ENCODE results near the gene HOXB4. TPM values are rescaled to one million over a fixed set of nuclear protein-coding genes. Genes with fewer than 3 reads are reported as not detected.

HOXB4 gene
- total RNA-seq, 1 experiment from 2014 or later: 27.9 TPM

GRCh38 chr17:48613862-48614694 is 35.9 kb upstream of the HOXB4 start:
- H3K36me3 ChIP-seq (ENCODE audit: control insufficient read depth, insufficient read depth, low read length): no peaks in the 10 kb centered on the region; the same call in 1 of the 2 replicates
- no peaks in the 10 kb centered on the region for H3K27me3 ChIP-seq (ENCODE audit: control insufficient read depth, insufficient read depth, low read length)
- in situ Hi-C loops (cut with HindIII; ENCODE audit: low pct_unique_long_range_greater_than_20kb, low sequenced_read_pairs) (no loop called here), intact Hi-C loops (cut with micrococcal nuclease; ENCODE audit: unreplicated experiment) (loop anchor here (10.0 kb wide), 1 partner anchor 589 kb away; no protein-coding TSS in a partner anchor)
- no TSS peak for BruUV-seq (replicated peaks)
- ChIA-PET CTCF (interaction anchor here (0.6 to 0.9 kb wide), 4 partner anchors 23 to 476 kb away, joined by 5 to 8 read pairs (median 6); no protein-coding TSS in a partner anchor), POLR2A (interaction anchor here (0.6 to 2.4 kb wide), 6 partner anchors 8 to 34 kb away, joined by 3 to 13 read pairs (median 6); partner anchors contain the start of gene HOXB6)
- H3K4me3 ChIP-seq (ENCODE audit: low read depth in 2 of 2, low read length in 2 of 2): peak overlapping the region; percentile 68 to 71
- peak overlapping the region; percentile 99 for H3K27ac ChIP-seq (ENCODE audit: low read length)
- DNase-seq (ENCODE audit: low read depth, low spot score) (no peak), ATAC-seq (no peak)
- TF ChIP-seq SIN3A (IDR thresholded peaks at IDR 0.05; ENCODE audit: borderline replicate concordance, insufficient read depth, low read depth, low read length) (peak; percentile 70; the same call in 1 of the 2 replicates), REST (IDR thresholded peaks at IDR 0.05; ENCODE audit: insufficient read depth in 1 of 2, low read depth in 2 of 2, low read length in 1 of 2) (0 out of 4 replicates have a peak, but pooled peaks of 1 of the 2 experiments have one; percentile 56), CTCF (IDR thresholded peaks at IDR 0.05) (no peak), POLR2AphosphoS5 (IDR thresholded peaks at IDR 0.05; ENCODE audit: low read depth, low read length) (peak; percentile 71), TCF7L2 (IDR thresholded peaks at IDR 0.05; ENCODE audit: low read depth, low read length) (peak; percentile 41; the same call in 1 of the 2 replicates)
- no peaks in the 10 kb centered on the region for H3K9me3 ChIP-seq (ENCODE audit: control insufficient read depth, insufficient read depth, low read depth, low read length)
- peaks cover 43% of the 10 kb centered on the region for H3K4me1 ChIP-seq (ENCODE audit: control insufficient read depth, insufficient read depth, low read length)

- ChIA-PET CTCF (interaction anchor here (0.6 to 1.3 kb wide), 3 partner anchors 19 to 261 kb away, joined by 3 to 5 read pairs (median 4); partner anchors contain the start of gene HOXB5), POLR2A (interaction anchor here (0.6 to 1.1 kb wide), 5 partner anchors 12 to 66 kb away, joined by 3 to 4 read pairs (median 4); no protein-coding TSS in a partner anchor)
- H3K27ac ChIP-seq (ENCODE audit: low read length): peak overlapping the region; percentile 99
- H3K4me1 ChIP-seq (ENCODE audit: control insufficient read depth, insufficient read depth, low read length): peaks cover 45% of the 10 kb centered on the region
- DNase-seq (ENCODE audit: low read depth, low spot score) (no peak), ATAC-seq (peak; percentile 3)
- TSS peak; percentile 80 for BruUV-seq (replicated peaks)
- no peak for TF ChIP-seq POLR2AphosphoS5 (IDR thresholded peaks at IDR 0.05; ENCODE audit: low read depth, low read length)
- peak; percentile 44; the same call in 1 of the 2 replicates for TF ChIP-seq TCF7L2 (IDR thresholded peaks at IDR 0.05; ENCODE audit: low read depth, low read length)
- no peak for TF ChIP-seq REST (IDR thresholded peaks at IDR 0.05; ENCODE audit: insufficient read depth in 1 of 2, low read depth in 2 of 2, low read length in 1 of 2)
- TF ChIP-seq CTCF (IDR thresholded peaks at IDR 0.05): no peak
- peak; percentile 37; the same call in 1 of the 2 replicates for TF ChIP-seq SIN3A (IDR thresholded peaks at IDR 0.05; ENCODE audit: borderline replicate concordance, insufficient read depth, low read depth, low read length)
- in situ Hi-C loops (cut with HindIII; ENCODE audit: low pct_unique_long_range_greater_than_20kb, low sequenced_read_pairs) (no loop called here), intact Hi-C loops (cut with micrococcal nuclease; ENCODE audit: unreplicated experiment) (loop anchor here (10.0 kb wide), 1 partner anchor 588 kb away; no protein-coding TSS in a partner anchor)
- H3K27me3 ChIP-seq (ENCODE audit: control insufficient read depth, insufficient read depth, low read length): no peaks in the 10 kb centered on the region
- peak overlapping the region; percentile 68 to 71 for H3K4me3 ChIP-seq (ENCODE audit: low read depth in 2 of 2, low read length in 2 of 2)
- H3K9me3 ChIP-seq (ENCODE audit: control insufficient read depth, insufficient read depth, low read depth, low read length): no peaks in the 10 kb centered on the region
- no peaks in the 10 kb centered on the region; the same call in 1 of the 2 replicates for H3K36me3 ChIP-seq (ENCODE audit: control insufficient read depth, insufficient read depth, low read length)
Measured at GRCh38 chr17:48612854-48613691, 34.9 kb upstream of the HOXB4 start.

Data from Panc1 (cell line).